Midbrain (tissue), 1 donor: ENCODE measurements around the gene SERPINA3.

Experiments used
- DNase-seq: peaks from one replicate; lab custom pipeline; 2025; lab: John Stamatoyannopoulos, UW

Gene SERPINA3

GRCh38 chr14:94613720-94614644 is 1.8 kb downstream of the SERPINA3 start:
- no peak for DNase-seq

GRCh38 chr14:94614802-94615201 is 2.6 kb downstream of the SERPINA3 start:
- DNase-seq = no peak

GRCh38 chr14:94615254-94615653 is 3.1 kb downstream of the SERPINA3 start:
- DNase-seq = no peak

GRCh38 chr14:94615823-94616570 is 3.8 kb downstream of the SERPINA3 start:
- no peak for DNase-seq

GRCh38 chr14:94617366-94617941 is 5.3 kb downstream of the SERPINA3 start:
- DNase-seq = no peak

- DNase-seq = no peak
Observed at GRCh38 chr14:94617988-94618822, 6.0 kb downstream of the SERPINA3 start.

- DNase-seq = no peak
Observed at GRCh38 chr14:94619297-94619696, 7.1 kb downstream of the SERPINA3 start.

- DNase-seq = no peak
Observed at GRCh38 chr14:94620597-94620996, 8.4 kb downstream of the SERPINA3 start.

GRCh38 chr14:94621358-94622134 is 9.4 kb downstream of the SERPINA3 start:
- no peak for DNase-seq

- no peak for DNase-seq
Observed at GRCh38 chr14:94622653-94623421, 10.6 kb downstream of the SERPINA3 start.

- no peak for DNase-seq
Observed at GRCh38 chr14:94623422-94623809, 11.2 kb downstream of the SERPINA3 start.

GRCh38 chr14:94623856-94624499 is 11.8 kb downstream of the SERPINA3 start:
- no peak for DNase-seq

GRCh38 chr14:94624537-94625352 is 12.6 kb downstream of the SERPINA3 start:
- no peak for DNase-seq

GRCh38 chr14:94625353-94625635 is 13.1 kb downstream of the SERPINA3 start:
- no peak for DNase-seq

GRCh38 chr14:94628578-94628977 is 16.4 kb downstream of the SERPINA3 start:
- no peak for DNase-seq

- DNase-seq = no peak
Observed at GRCh38 chr14:94630396-94630795, 18.2 kb downstream of the SERPINA3 start.

GRCh38 chr14:94631050-94631449 is 18.9 kb downstream of the SERPINA3 start:
- no peak for DNase-seq

- no peak for DNase-seq
Observed at GRCh38 chr14:94631536-94632304, 19.5 kb downstream of the SERPINA3 start.

GRCh38 chr14:94632305-94632590 is 20.1 kb downstream of the SERPINA3 start:
- no peak for DNase-seq
